Peyer's patch (tissue), 4 donors: ENCODE results near the gene RSPO1. TPM values are rescaled to one million over a fixed set of nuclear protein-coding genes. Genes with fewer than 3 reads are reported as not detected.

ENCODE experiments used
- DNase-seq, 3 donors: peaks; one replicate each; pipeline ENCODE4 v3.0.0-alpha.2; 2017 to 2019
- H3K27ac ChIP-seq, 4 donors: fragments of 200-600 bp; sonication (generic); one replicate each; pipeline ENCODE4 v1.5.1; 2016 to 2019
- H3K27me3 ChIP-seq, 2 donors: fragments of 200-600 bp; sonication (generic); one replicate each; pipeline ENCODE4 v1.5.1; 2019
- H3K36me3 ChIP-seq, 3 donors: fragments of 200-600 bp; sonication (generic); one replicate each; pipeline ENCODE4 v1.5.1; 2016 to 2019
- H3K4me1 ChIP-seq, 4 donors: fragments of 200-600 bp; sonication (generic); one replicate each; pipeline ENCODE4 v1.5.1; 2016 to 2019
- H3K4me3 ChIP-seq, 4 donors: fragments of 200-600 bp; sonication (generic); 1 replicate in 3 of 4; 2 replicates in 1 of 4; pipeline ENCODE4 v1.5.1; 2016 to 2019; ENCODE audit warnings: mild to moderate bottlenecking in 1 of 4
- H3K9me3 ChIP-seq, 4 donors: fragments of 200-600 bp; sonication (generic); one replicate each; pipeline ENCODE4 v1.5.1; 2016 to 2019; ENCODE audit warnings: mild to moderate bottlenecking in 1 of 4
- POLR2A ChIP-seq, 2 donors: fragments of 450-650 bp; IDR thresholded peaks; one replicate each; pipeline ENCODE4 v1.5.1; 2017; ENCODE audit warnings: antibody characterized with exemption in 2 of 2, mild to moderate bottlenecking in 2 of 2, moderate library complexity in 2 of 2
- total RNA-seq, 4 donors: library from RNA; depleted of rRNA; stranded (reverse); fragments of >200 nt; gene quantifications; one replicate each; pipeline ENCODE4 v1.1.0, GENCODE V29; 2016
- TF ChIP-seq, protein P1 (sequence below), 6 experiments: fragments of 450-650 bp in 4 of 6; fragments of 200-600 bp in 2 of 6; sonication (generic) in 1 of 6; IDR thresholded peaks; one replicate each; pipeline ENCODE4 v1.5.1; 2017 to 2019; ENCODE audit warnings: antibody characterized with exemption in 6 of 6, mild to moderate bottlenecking in 3 of 6, moderate library complexity in 1 of 6

Gene RSPO1
- total RNA-seq, 4 donors from 2014 or later = 0.35 to 2.5 (median 1.4) TPM

DNA sequence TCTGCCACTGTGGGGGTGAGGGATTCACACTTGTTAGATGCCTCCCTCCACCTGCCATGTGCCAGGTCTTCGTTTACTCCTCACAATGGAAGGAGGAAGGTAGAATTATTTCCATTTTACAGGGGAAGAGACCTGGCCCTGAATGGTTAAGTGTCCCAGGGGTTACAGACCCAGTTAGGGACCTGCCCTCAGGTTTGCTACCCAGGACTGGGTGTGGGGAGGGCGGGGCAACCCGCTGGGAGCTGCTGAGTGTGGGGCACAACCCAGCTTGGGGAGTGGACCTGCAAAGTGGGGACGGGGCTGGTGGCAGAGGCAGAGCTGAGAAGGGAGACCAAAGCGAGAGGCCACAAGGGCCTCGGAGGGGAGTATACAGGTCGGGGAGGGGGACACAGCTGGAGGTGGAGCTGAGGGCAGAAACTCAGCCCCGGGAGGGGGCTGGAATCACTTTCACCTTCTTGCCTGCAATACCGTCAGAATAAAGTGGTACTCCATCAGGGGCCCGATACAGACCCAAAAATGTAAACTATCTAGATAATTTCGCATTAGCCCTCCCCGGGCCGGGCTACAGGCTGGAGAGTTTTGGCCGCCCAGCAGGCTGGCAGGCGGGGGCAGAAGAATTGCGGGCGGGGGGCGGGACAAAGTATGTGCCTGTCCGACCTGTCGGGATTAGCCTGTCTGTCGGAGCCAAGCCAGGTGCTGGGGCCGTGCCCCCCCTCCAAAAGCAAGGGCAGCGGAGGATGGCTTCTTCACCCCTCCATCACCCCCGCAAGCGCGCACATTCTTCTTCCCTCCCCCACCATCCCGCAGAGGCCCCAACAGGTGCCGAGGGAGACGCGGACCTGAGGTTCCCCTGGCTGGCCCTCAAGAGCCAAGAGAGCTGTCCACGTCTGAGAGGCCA, 1.4 kb downstream of the RSPO1 start:
- Histone ChIP-seq H3K4me3 (peak overlapping the region; percentile 24 to 45 (median 42)), H3K4me1 (peaks cover 0 to 8% (median 3%) of the 10 kb centered on the region in 4 donors), H3K27ac (no peak overlapping the region), H3K9me3 (no peaks in the 10 kb centered on the region), H3K27me3 (peaks cover 0 to 24% of the 10 kb centered on the region in 2 donors), H3K36me3 (no peaks in the 10 kb centered on the region)
- TF ChIP-seq POLR2A (IDR thresholded peaks at IDR 0.05) = no peak
- TF ChIP-seq, protein P1, sequence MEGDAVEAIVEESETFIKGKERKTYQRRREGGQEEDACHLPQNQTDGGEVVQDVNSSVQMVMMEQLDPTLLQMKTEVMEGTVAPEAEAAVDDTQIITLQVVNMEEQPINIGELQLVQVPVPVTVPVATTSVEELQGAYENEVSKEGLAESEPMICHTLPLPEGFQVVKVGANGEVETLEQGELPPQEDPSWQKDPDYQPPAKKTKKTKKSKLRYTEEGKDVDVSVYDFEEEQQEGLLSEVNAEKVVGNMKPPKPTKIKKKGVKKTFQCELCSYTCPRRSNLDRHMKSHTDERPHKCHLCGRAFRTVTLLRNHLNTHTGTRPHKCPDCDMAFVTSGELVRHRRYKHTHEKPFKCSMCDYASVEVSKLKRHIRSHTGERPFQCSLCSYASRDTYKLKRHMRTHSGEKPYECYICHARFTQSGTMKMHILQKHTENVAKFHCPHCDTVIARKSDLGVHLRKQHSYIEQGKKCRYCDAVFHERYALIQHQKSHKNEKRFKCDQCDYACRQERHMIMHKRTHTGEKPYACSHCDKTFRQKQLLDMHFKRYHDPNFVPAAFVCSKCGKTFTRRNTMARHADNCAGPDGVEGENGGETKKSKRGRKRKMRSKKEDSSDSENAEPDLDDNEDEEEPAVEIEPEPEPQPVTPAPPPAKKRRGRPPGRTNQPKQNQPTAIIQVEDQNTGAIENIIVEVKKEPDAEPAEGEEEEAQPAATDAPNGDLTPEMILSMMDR (IDR thresholded peaks at IDR 0.05) = no peak
- DNase-seq = no peak

DNA sequence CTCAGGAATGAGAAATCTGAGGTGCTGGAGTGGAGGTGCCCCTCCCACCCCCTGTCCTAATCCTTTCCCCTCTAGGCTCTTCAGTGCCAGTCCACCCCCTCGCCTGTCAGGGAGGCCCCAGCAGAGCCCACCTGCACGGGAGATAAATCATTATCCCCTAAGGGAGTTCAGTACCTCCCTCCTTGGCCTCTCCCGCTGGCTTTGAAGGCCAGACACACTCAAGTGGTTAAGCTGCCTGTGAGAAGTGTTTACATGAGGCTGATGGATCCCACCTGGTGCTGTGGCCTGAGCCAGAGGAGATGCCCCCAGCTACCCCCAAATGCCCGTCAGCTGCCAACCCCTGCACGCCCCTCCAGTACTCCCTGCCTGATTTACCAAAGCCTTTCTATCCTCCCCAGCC, 3.7 kb downstream of the RSPO1 start:
- no peak for DNase-seq
- H3K27ac ChIP-seq = no peak overlapping the region
- H3K9me3 ChIP-seq = no peaks in the 10 kb centered on the region
- H3K36me3 ChIP-seq = no peaks in the 10 kb centered on the region
- H3K27me3 ChIP-seq = peaks cover 0 to 24% of the 10 kb centered on the region in 2 donors
- no peak overlapping the region for H3K4me3 ChIP-seq
- H3K4me1 ChIP-seq = peaks cover 0 to 8% (median 3%) of the 10 kb centered on the region in 4 donors
- TF ChIP-seq POLR2A (IDR thresholded peaks at IDR 0.05) = no peak
- TF ChIP-seq, protein P1 (IDR thresholded peaks at IDR 0.05) = no peak

DNA sequence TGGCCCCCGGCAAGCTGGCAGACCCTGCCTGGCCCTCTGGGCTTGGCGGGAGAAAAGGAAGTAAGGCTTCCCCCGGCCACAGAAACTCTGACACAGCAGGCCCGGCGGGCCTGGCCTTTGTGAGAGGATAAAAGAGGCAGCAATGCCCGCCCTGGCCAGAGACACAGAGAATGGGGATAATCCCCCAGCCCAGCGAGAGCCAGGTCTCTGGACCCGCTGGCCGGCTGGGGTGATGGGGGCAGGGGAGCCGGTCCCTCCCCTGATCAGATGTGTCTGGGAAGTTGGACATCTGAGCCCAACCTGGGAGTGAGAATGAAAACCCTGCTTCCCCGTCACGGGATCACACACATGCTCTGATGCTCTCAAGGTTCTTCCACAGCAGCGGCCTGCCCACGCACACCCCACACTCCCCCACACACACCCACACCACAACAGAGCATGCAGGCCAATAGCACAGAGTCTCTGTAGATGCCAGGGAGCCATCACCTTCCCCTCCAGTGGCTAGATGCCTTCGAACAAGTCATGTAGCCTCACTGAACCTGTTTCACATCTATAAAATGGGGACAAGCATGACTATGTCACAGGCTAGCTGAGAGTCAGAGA, 4.2 kb downstream of the RSPO1 start:
- Histone ChIP-seq H3K4me1 (peaks cover 0 to 8% (median 3%) of the 10 kb centered on the region in 4 donors), H3K27ac (no peak overlapping the region), H3K9me3 (no peaks in the 10 kb centered on the region), H3K36me3 (no peaks in the 10 kb centered on the region), H3K4me3 (no peak overlapping the region), H3K27me3 (peaks cover 0 to 24% of the 10 kb centered on the region in 2 donors)
- no peak for DNase-seq
- TF ChIP-seq POLR2A (IDR thresholded peaks at IDR 0.05) = no peak
- TF ChIP-seq, protein P1 (IDR thresholded peaks at IDR 0.05) = no peak

DNA sequence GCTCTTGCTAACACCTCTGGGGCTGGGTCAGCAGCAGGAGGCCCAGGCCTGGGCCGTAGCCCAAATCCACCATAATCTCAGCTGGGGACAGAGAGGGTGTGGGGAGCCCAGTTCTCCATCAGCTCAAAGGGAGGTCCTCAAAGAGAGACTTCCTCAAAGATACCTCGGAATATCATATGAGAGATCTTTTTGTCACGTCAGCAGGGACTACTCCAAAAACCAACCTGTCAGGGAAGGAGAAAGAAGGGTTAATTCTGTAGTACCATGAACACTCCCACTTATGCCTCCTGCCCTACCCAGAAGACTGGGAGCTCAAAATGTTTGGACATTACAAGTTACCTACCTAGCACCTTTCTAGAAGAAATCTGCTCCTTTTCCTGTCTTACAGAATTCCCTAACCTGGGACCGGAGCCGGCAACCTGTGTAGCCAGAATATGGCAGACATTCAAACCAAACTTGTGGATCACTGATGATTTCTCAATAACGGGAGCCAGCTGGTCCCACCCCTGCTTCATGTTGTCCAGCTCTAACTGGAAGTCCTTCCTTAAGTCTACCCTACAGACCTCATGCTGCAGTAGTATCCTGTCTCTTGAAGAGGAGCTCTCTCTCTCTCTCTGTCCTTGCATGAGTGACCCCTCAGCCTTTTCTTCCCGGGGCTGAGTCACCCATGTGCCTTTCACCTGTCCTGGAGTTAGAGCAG, 4.8 kb downstream of the RSPO1 start:
- no peak for TF ChIP-seq POLR2A (IDR thresholded peaks at IDR 0.05)
- TF ChIP-seq, protein P1 (IDR thresholded peaks at IDR 0.05) = no peak
- Histone ChIP-seq H3K36me3 (no peaks in the 10 kb centered on the region), H3K4me1 (peaks cover 0 to 8% (median 3%) of the 10 kb centered on the region in 4 donors), H3K4me3 (no peak overlapping the region), H3K9me3 (no peaks in the 10 kb centered on the region), H3K27ac (no peak overlapping the region), H3K27me3 (peaks cover 0 to 23% of the 10 kb centered on the region in 2 donors)
- no peak for DNase-seq

DNA sequence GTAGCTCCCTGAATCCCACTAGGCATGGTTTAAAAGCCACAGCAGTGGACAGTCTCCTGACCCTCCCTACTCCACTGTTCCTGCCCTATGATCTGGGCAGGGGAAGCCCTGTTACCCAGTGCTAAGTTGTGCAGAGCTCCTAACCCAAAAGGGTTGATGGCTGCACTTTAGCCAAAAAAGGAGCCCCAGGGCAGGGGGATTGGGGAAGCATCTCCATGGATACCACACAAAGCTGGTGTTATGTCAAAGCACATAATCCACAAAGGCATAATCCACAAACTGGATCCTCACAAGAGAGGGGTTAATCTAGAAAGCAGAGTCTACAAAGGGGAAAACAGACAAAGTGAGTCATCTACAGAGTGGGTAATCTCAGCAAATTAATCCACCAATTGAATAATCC, 5.7 kb downstream of the RSPO1 start:
- no peak for DNase-seq
- Histone ChIP-seq H3K4me1 (peaks cover 0 to 2% (median under 1%) of the 10 kb centered on the region in 4 donors), H3K27ac (no peak overlapping the region), H3K9me3 (no peaks in the 10 kb centered on the region), H3K36me3 (no peaks in the 10 kb centered on the region), H3K4me3 (no peak overlapping the region), H3K27me3 (peaks cover 0 to 17% of the 10 kb centered on the region in 2 donors)
- TF ChIP-seq, protein P1 (IDR thresholded peaks at IDR 0.05) = no peak
- TF ChIP-seq POLR2A (IDR thresholded peaks at IDR 0.05) = no peak
